NOMO-1 (cell line): ENCODE results near the gene PER1.
"Not testable (repeated sequence)": the region's sequence is repeated elsewhere in the genome, so short reads cannot be mapped to it uniquely, and the experiment has no call there.

Experiments used
- DNase-seq, 2 experiments: peaks; one replicate each; lab custom pipeline; 2025; ENCODE audit not compliant: unreplicated experiment in 2 of 2; lab: John Stamatoyannopoulos, UW

The PER1 gene

GRCh38 chr17:8152112-8152775 lies at the start of gene PER1:
PER1 (minus strand) TSS chr17:8152404; CDS start chr17:8150706, 1,698 bp downstream.
- DNase-seq = peak; percentile 89 to 91

- peak; percentile 88 to 95 for DNase-seq
Observed at GRCh38 chr17:8192070-8192815, 40.0 kb upstream of the PER1 start.

GRCh38 chr17:8190506-8190905 lies 38.3 kb upstream of the PER1 start:
- no peak for DNase-seq

- DNase-seq = peak; percentile 94 to 99
Observed at GRCh38 chr17:8189711-8190477, 37.7 kb upstream of the PER1 start, which contains the start of gene BORCS6. BORCS6 (minus strand) TSS chr17:8190180; CDS start chr17:8190140, 40 bp downstream.

- no peak for DNase-seq
Observed at GRCh38 chr17:8189041-8189710, 37.0 kb upstream of the PER1 start.

- DNase-seq = no peak
Observed at GRCh38 chr17:8188263-8188839, 36.1 kb upstream of the PER1 start.

GRCh38 chr17:8187517-8188262 lies 35.5 kb upstream of the PER1 start:
- DNase-seq = peak; percentile 93 to 97

GRCh38 chr17:8186787-8187516 lies 34.7 kb upstream of the PER1 start:
- DNase-seq = peak; percentile 88 to 89

GRCh38 chr17:8186446-8186786 lies 34.2 kb upstream of the PER1 start:
- no peak for DNase-seq

GRCh38 chr17:8185582-8186445 lies 33.6 kb upstream of the PER1 start:
- DNase-seq = peak; percentile 41 to 53

GRCh38 chr17:8176998-8177731 lies 25.0 kb upstream of the PER1 start:
- no peak for DNase-seq

GRCh38 chr17:8176197-8176940 lies 24.2 kb upstream of the PER1 start, which contains the start of gene TMEM107:
TMEM107 (minus strand) TSS chr17:8176380; CDS start chr17:8176286, 94 bp downstream.
- peak; percentile 81 to 86 for DNase-seq

GRCh38 chr17:8175795-8176196 lies 23.6 kb upstream of the PER1 start:
- peak in 1 of 2 experiments; percentile 60 for DNase-seq

GRCh38 chr17:8173871-8174322 lies 21.7 kb upstream of the PER1 start:
- DNase-seq = no peak

GRCh38 chr17:8173056-8173870 lies 21.1 kb upstream of the PER1 start:
- DNase-seq = peak; percentile 81 to 94

- not testable (repeated sequence) for DNase-seq
Observed at GRCh38 chr17:8170186-8170585, 18.0 kb upstream of the PER1 start.
